H1 (cell line): Measurements from ENCODE around the gene WASHC4. TPM values are rescaled to one million over a fixed set of nuclear protein-coding genes. Genes with fewer than 3 reads are reported as not detected.

Source experiments
- CTCF ChIA-PET: fragments of 300-600 bp; sonication (Branson Sonifier 250); formaldehyde crosslinking; loops from one replicate; lab custom pipeline; 2021; ENCODE audit not compliant: partially characterized antibody; lab: Charles Lee
- POLR2A ChIA-PET: fragments of 300-600 bp; sonication (Branson Sonifier 250); formaldehyde crosslinking; loops from one replicate; lab custom pipeline; 2021; ENCODE audit warnings: inconsistent platforms; ENCODE audit not compliant: partially characterized antibody; lab: Charles Lee
- DNase-seq, 2 experiments: peaks; one replicate each; pipeline versions ENCODE4 v3.0.0 to v3.0.0-alpha.2; 2010 to 2022; ENCODE audit warnings: low spot score in 2 of 2, low read depth in 1 of 2, mixed read lengths in 1 of 2
- FAIRE-seq: peaks from 2 replicates; lab custom pipeline; 2011; peaks lifted over from hg19 to GRCh38; lab: Jason Lieb, UNC
- H2AFZ ChIP-seq: 2 replicates; pipeline ENCODE4 v1.8.1; 2012; ENCODE audit warnings: low read length, inconsistent platforms
- H2AK5ac ChIP-seq: 2 replicates; pipeline ENCODE4 v1.6.1; 2013; ENCODE audit warnings: low read depth, low read length
- H2BK120ac ChIP-seq: replicated peaks from 2 replicates; pipeline ENCODE3; 2013; ENCODE audit warnings: low read depth, low read length, inconsistent platforms
- H2BK12ac ChIP-seq: 2 replicates; pipeline ENCODE4 v1.6.1; 2013; ENCODE audit warnings: low read depth, low read length
- H2BK15ac ChIP-seq: 2 replicates; pipeline ENCODE4 v1.6.1; 2013; ENCODE audit warnings: low read length
- H2BK20ac ChIP-seq: 2 replicates; pipeline ENCODE4 v1.6.1; 2013; ENCODE audit warnings: low read length
- H2BK5ac ChIP-seq: 2 replicates; pipeline ENCODE4 v1.6.1; 2013; ENCODE audit warnings: low read depth, low read length
- H3K14ac ChIP-seq: 2 replicates; pipeline ENCODE4 v1.6.1; 2013; ENCODE audit warnings: inconsistent platforms; ENCODE audit not compliant: insufficient read length
- H3K18ac ChIP-seq: 2 replicates; pipeline ENCODE4 v1.6.1; 2013; ENCODE audit warnings: low read length; ENCODE audit errors: extremely low read depth
- H3K23ac ChIP-seq: 2 replicates; pipeline ENCODE4 v1.6.1; 2013; ENCODE audit warnings: inconsistent platforms; ENCODE audit not compliant: insufficient read length
- H3K23me2 ChIP-seq: 2 replicates; pipeline ENCODE4 v1.6.1; 2013; ENCODE audit warnings: low read depth, low read length
- H3K27ac ChIP-seq: 2 replicates; pipeline ENCODE4 v1.6.1; 2011; ENCODE audit warnings: low read depth, low read length, inconsistent platforms
- H3K27me3 ChIP-seq, 4 experiments: replicated peaks in 1 of 4; 1 replicate in 1 of 4; 2 replicates in 3 of 4; pipeline versions ENCODE4 v1.6.1 to v1.8.1; 2011 to 2013; ENCODE audit warnings: low read length in 3 of 4, mild to moderate bottlenecking in 3 of 4, inconsistent platforms in 2 of 4, mixed read lengths in 2 of 4, moderate library complexity in 1 of 4; ENCODE audit not compliant: control insufficient read depth in 3 of 4, insufficient read depth in 3 of 4; ENCODE audit errors: extremely low read depth in 1 of 4
- H3K36me3 ChIP-seq, 4 experiments: 2 replicates each; pipeline versions ENCODE4 v1.6.1 to v1.8.1; 2011 to 2013; ENCODE audit warnings: mild to moderate bottlenecking in 4 of 4, low read length in 3 of 4, moderate library complexity in 2 of 4, control low read depth in 1 of 4, inconsistent platforms in 1 of 4; ENCODE audit not compliant: insufficient read depth in 4 of 4, control insufficient read depth in 2 of 4
- H3K4ac ChIP-seq: replicated peaks from 2 replicates; pipeline ENCODE3; 2013; ENCODE audit warnings: low read length, low read depth, mixed read lengths, inconsistent platforms; ENCODE audit not compliant: insufficient read length
- H3K4me1 ChIP-seq, 4 experiments: replicated peaks in 1 of 4; 1 replicate in 1 of 4; 2 replicates in 3 of 4; pipeline versions ENCODE4 v1.6.1 to v1.8.1; 2011 to 2013; ENCODE audit warnings: low read length in 3 of 4, inconsistent platforms in 2 of 4, mixed read lengths in 1 of 4; ENCODE audit not compliant: insufficient read depth in 4 of 4, control insufficient read depth in 3 of 4
- H3K4me2 ChIP-seq, 2 experiments: 2 replicates each; pipeline versions ENCODE4 v1.6.1 to v1.8.1; 2011 to 2013; ENCODE audit warnings: low read depth in 2 of 2, low read length in 2 of 2, control low read depth in 1 of 2, inconsistent platforms in 1 of 2, mild to moderate bottlenecking in 1 of 2; ENCODE audit not compliant: insufficient read depth in 1 of 2
- H3K4me3 ChIP-seq, 4 experiments: fragments of 200-600, 300-600 bp in 1 of 4; sonication (generic), shearing (Covaris generic), sonication (Bioruptor Twin) in 1 of 4; 2 replicates each; pipeline versions ENCODE4 v1.5.1 to v1.8.1; 2011 to 2016; ENCODE audit warnings: low read length in 4 of 4, low read depth in 3 of 4, control low read depth in 2 of 4, inconsistent platforms in 2 of 4, mild to moderate bottlenecking in 2 of 4, mixed read lengths in 1 of 4, moderate library complexity in 1 of 4; ENCODE audit not compliant: insufficient read depth in 2 of 4; ENCODE audit errors: extremely low read depth in 1 of 4
- H3K56ac ChIP-seq: replicated peaks from 2 replicates; pipeline ENCODE3; 2013; ENCODE audit warnings: low read depth, mild to moderate bottlenecking, mixed read lengths, low read length, inconsistent platforms; ENCODE audit not compliant: insufficient read length
- H3K79me1 ChIP-seq: 2 replicates; pipeline ENCODE4 v1.6.1; 2013; ENCODE audit warnings: low read depth, low read length, control low read depth
- H3K79me2 ChIP-seq, 2 experiments: 2 replicates each; pipeline versions ENCODE4 v1.6.1 to v1.8.1; 2012 to 2013; ENCODE audit warnings: low read length in 2 of 2, mild to moderate bottlenecking in 2 of 2, inconsistent platforms in 1 of 2; ENCODE audit not compliant: insufficient read depth in 2 of 2, control insufficient read depth in 1 of 2
- H3K9ac ChIP-seq, 4 experiments: replicated peaks in 1 of 4; 1 replicate in 1 of 4; 2 replicates in 3 of 4; pipeline versions ENCODE4 v1.6.1 to v1.8.1; 2011 to 2013; ENCODE audit warnings: low read depth in 3 of 4, low read length in 3 of 4, control low read depth in 2 of 4, mild to moderate bottlenecking in 2 of 4, moderate library complexity in 2 of 4, inconsistent platforms in 1 of 4; ENCODE audit errors: extremely low read depth in 1 of 4
- H3K9me3 ChIP-seq, 2 experiments: 2 replicates each; pipeline versions ENCODE4 v1.6.1 to v1.8.1; 2012 to 2013; ENCODE audit warnings: mild to moderate bottlenecking in 2 of 2, moderate library complexity in 2 of 2, control low read depth in 1 of 2, inconsistent platforms in 1 of 2, low read depth in 1 of 2, low read length in 1 of 2, mixed read lengths in 1 of 2; ENCODE audit not compliant: insufficient read depth in 2 of 2
- H4K20me1 ChIP-seq, 2 experiments: replicated peaks in 1 of 2; 2 replicates each; pipeline versions ENCODE3 to v1.8.1; 2011 to 2013; ENCODE audit warnings: inconsistent platforms in 2 of 2, low read length in 2 of 2, mild to moderate bottlenecking in 1 of 2; ENCODE audit not compliant: insufficient read depth in 2 of 2, control insufficient read depth in 1 of 2
- H4K5ac ChIP-seq: 2 replicates; pipeline ENCODE4 v1.6.1; 2013; ENCODE audit warnings: low read length, low read depth, mixed read lengths, inconsistent platforms; ENCODE audit not compliant: insufficient read length
- H4K8ac ChIP-seq: 2 replicates; pipeline ENCODE4 v1.8.0; 2013; ENCODE audit warnings: mild to moderate bottlenecking, moderate library complexity, low read length, inconsistent platforms; ENCODE audit not compliant: insufficient read depth; ENCODE audit errors: extremely low read depth
- H4K91ac ChIP-seq: replicated peaks from 2 replicates; pipeline ENCODE3; 2013; ENCODE audit warnings: low read length, mixed read lengths, inconsistent platforms; ENCODE audit not compliant: insufficient read length
- CTBP2 ChIP-seq: IDR thresholded peaks from 2 replicates; pipeline ENCODE4 v1.7.0; 2011; ENCODE audit warnings: borderline replicate concordance, mild to moderate bottlenecking, moderate library complexity, mixed read lengths, low read length; ENCODE audit not compliant: insufficient read depth, insufficient read length
- EGR1 ChIP-seq: IDR thresholded peaks from 2 replicates; pipeline ENCODE4 v1.6.1; 2011; ENCODE audit warnings: low read depth, low read length, borderline replicate concordance
- HDAC2 ChIP-seq, 2 experiments: fragments of 300-600 bp in 1 of 2; sonication (generic) in 1 of 2; IDR thresholded peaks; 2 replicates each; pipeline ENCODE4 v1.6.1; 2011 to 2012; ENCODE audit warnings: low read depth in 2 of 2, low read length in 2 of 2, mild to moderate bottlenecking in 2 of 2, moderate library complexity in 2 of 2, borderline replicate concordance in 1 of 2, inconsistent platforms in 1 of 2
- PHF8 ChIP-seq: fragments of 200-600 bp; sonication (generic); conservative IDR thresholded peaks from 2 replicates; pipeline ENCODE4 v1.7.1; 2012; ENCODE audit warnings: low read depth, mild to moderate bottlenecking, inconsistent platforms, low read length, moderate library complexity
- POLR2A ChIP-seq, 2 experiments: IDR thresholded peaks; 1 replicate in 1 of 2; 2 replicates in 1 of 2; pipeline ENCODE4 v1.6.1; 2011; ENCODE audit warnings: low read depth in 2 of 2, low read length in 2 of 2, mild to moderate bottlenecking in 2 of 2; ENCODE audit errors: control extremely low read depth in 1 of 2
- SP4 ChIP-seq: IDR thresholded peaks from 2 replicates; pipeline ENCODE4 v1.6.1; 2012; ENCODE audit warnings: low read length, inconsistent platforms
- SRF ChIP-seq: IDR thresholded peaks from 2 replicates; pipeline ENCODE4 v1.6.1; 2011; ENCODE audit warnings: mild to moderate bottlenecking, low read depth, low read length, moderate library complexity
- TEAD4 ChIP-seq: IDR thresholded peaks from 2 replicates; pipeline ENCODE4 v1.6.1; 2012; ENCODE audit warnings: low read depth, low read length, inconsistent platforms, mixed read lengths
- WGBS, 2 experiments: shearing (Covaris generic) in 1 of 2; methylation state at CpG; one replicate each; pipeline versions ENCODE4 v1.1.6 to v1.1.7; 2013 to 2015; ENCODE audit warnings: low lambda C conversion rate in 2 of 2, mixed read lengths in 2 of 2, inconsistent platforms in 1 of 2, low coverage in 1 of 2, missing lambda C conversion rate in 1 of 2; ENCODE audit not compliant: insufficient replicate concordance in 2 of 2, insufficient coverage in 1 of 2, insufficient read length in 1 of 2; ENCODE audit errors: extremely low coverage in 1 of 2, missing lambda C conversion rate in 1 of 2; 5-methylcytosine and 5-hydroxymethylcytosine counted together
- polyA plus RNA-seq, 7 experiments: library from polyadenylated mRNA; depleted of rRNA in 3 of 7; stranded (reverse) in 5 of 7; unstranded in 2 of 7; fragments of >200 nt in 5 of 7; fragments of 200-250 nt in 2 of 7; gene quantifications; 1 replicate in 5 of 7; 2 replicates in 1 of 7; 4 replicates in 1 of 7; pipeline versions ENCODE4 v1.2.1 to v1.2.3, GENCODE V29; 2011 to 2013; ENCODE audit warnings: missing spikeins in 2 of 7, mixed read lengths in 2 of 7
- total RNA-seq: library from RNA; stranded (reverse); fragmentation: NEBNext Ultra II Directional; extraction: Animal tissue kit (Norgen Biotek cat#: 25700); gene quantifications from 2 replicates; pipeline ENCODE4 v1.2.1, GENCODE V29; 2021
- TF ChIP-seq, protein P1 (sequence below): IDR thresholded peaks from 2 replicates; pipeline ENCODE4 v1.6.1; 2011; ENCODE audit warnings: low read depth, mild to moderate bottlenecking, low read length; ENCODE audit not compliant: insufficient read depth
- TF ChIP-seq, protein P2 (sequence below), 3 experiments: IDR thresholded peaks; 1 replicate in 2 of 3; 2 replicates in 1 of 3; pipeline versions ENCODE4 v1.5.1 to v1.6.1; 2011; ENCODE audit warnings: low read length in 3 of 3, mild to moderate bottlenecking in 3 of 3, inconsistent platforms in 2 of 3, low read depth in 1 of 3, moderate library complexity in 1 of 3; ENCODE audit not compliant: insufficient read depth in 1 of 3; ENCODE audit errors: control extremely low read depth in 1 of 3

WASHC4 gene
- total and polyA plus RNA-seq, 2 of the 8 experiments (the other 6 are each of a cell fraction or from before 2014, with no cell fraction given), result 13.0 to 38.5 TPM

DNA sequence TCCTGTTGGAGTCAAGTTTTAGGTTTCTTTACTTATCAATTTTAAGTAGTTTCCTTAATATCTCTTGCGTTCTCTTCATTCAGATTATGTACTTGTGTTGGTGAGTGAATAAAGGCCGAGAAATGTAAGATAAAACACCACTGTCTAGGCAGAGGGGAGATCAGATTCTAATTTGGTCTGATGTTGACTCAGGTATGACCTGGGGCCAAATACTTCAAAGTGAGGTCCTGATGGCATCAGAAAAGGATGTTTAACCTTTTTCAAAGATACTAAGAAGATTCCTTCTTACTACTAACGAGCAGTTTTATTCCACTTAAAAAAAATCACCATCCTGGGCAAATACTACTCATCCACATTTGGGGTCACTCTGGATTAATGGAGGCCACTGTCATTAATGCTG, 101.6 kb downstream of the WASHC4 start:
- Histone ChIP-seq H3K27ac (no peak overlapping the region), H3K14ac (no peak overlapping the region), H4K5ac (no peak overlapping the region), H3K56ac (no peak overlapping the region), H3K23ac (no peak overlapping the region), H3K4me2 (no peak overlapping the region), H2BK12ac (no peak overlapping the region), H3K9ac (no peak overlapping the region), H4K91ac (no peak overlapping the region), H3K23me2 (no peaks in the 10 kb centered on the region), H3K18ac (no peak overlapping the region), H2AK5ac (no peak overlapping the region), H3K79me1 (no peaks in the 10 kb centered on the region), H4K20me1 (peaks cover 0 to 1% of the 10 kb centered on the region in 2 experiments), H2BK120ac (no peak overlapping the region), H2BK5ac (no peak overlapping the region), H3K9me3 (no peaks in the 10 kb centered on the region), H3K36me3 (peaks cover 0 to 12% (median 5%) of the 10 kb centered on the region in 4 experiments; a peak in 3 of 8 replicates), H3K79me2 (no peaks in the 10 kb centered on the region), H4K8ac (no peak overlapping the region), H2AFZ (no peak overlapping the region), H3K4ac (no peak overlapping the region), H2BK15ac (no peak overlapping the region), H3K4me1 (no peaks in the 10 kb centered on the region), H3K27me3 (no peaks in the 10 kb centered on the region), H2BK20ac (no peak overlapping the region), H3K4me3 (no peak overlapping the region)
- DNase-seq, result no peak
- 89% methylated on average over 3 of the region's 3 CpGs; no CpG with 5 or more reads in 1 of the 2 experiments for WGBS, 2 experiments
- no peak for FAIRE-seq
- POLR2A ChIA-PET, result no interaction called here
- TF ChIP-seq, protein P1, sequence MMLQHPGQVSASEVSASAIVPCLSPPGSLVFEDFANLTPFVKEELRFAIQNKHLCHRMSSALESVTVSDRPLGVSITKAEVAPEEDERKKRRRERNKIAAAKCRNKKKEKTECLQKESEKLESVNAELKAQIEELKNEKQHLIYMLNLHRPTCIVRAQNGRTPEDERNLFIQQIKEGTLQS, result no peak
- TF ChIP-seq SRF (no peak), EGR1 (no peak), HDAC2 (IDR thresholded peaks at IDR 0.05; ENCODE audit: borderline replicate concordance in 1 of 2, low read depth in 2 of 2, low read length in 2 of 2) (no peak), PHF8 (no peak), CTBP2 (no peak), SP4 (no peak), POLR2A (IDR thresholded peaks at IDR 0.05; ENCODE audit: control extremely low read depth in 1 of 2, low read depth in 2 of 2, low read length in 2 of 2) (no peak), TEAD4 (no peak)
- TF ChIP-seq, protein P2, sequence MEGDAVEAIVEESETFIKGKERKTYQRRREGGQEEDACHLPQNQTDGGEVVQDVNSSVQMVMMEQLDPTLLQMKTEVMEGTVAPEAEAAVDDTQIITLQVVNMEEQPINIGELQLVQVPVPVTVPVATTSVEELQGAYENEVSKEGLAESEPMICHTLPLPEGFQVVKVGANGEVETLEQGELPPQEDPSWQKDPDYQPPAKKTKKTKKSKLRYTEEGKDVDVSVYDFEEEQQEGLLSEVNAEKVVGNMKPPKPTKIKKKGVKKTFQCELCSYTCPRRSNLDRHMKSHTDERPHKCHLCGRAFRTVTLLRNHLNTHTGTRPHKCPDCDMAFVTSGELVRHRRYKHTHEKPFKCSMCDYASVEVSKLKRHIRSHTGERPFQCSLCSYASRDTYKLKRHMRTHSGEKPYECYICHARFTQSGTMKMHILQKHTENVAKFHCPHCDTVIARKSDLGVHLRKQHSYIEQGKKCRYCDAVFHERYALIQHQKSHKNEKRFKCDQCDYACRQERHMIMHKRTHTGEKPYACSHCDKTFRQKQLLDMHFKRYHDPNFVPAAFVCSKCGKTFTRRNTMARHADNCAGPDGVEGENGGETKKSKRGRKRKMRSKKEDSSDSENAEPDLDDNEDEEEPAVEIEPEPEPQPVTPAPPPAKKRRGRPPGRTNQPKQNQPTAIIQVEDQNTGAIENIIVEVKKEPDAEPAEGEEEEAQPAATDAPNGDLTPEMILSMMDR (IDR thresholded peaks at IDR 0.05; ENCODE audit: control extremely low read depth in 1 of 3, insufficient read depth in 1 of 3, low read depth in 1 of 3, low read length in 3 of 3), result no peak
- CTCF ChIA-PET, result no interaction called here
